Endothelial cell (in vitro differentiated cells): Measurements from ENCODE around the gene RASA1. TPM values are rescaled to one million over a fixed set of nuclear protein-coding genes. Genes with fewer than 3 reads are reported as not detected.

ENCODE experiments used
- DNase-seq: peaks from one replicate; pipeline ENCODE4 v3.0.0; 2021; ENCODE audit warnings: low spot score
- H3K27ac Mint-ChIP-seq: one replicate; pipeline ENCODE4 v1.8.0; 2021; ENCODE audit warnings: mixed read lengths, inconsistent platforms; ENCODE audit not compliant: unreplicated experiment
- H3K27me3 Mint-ChIP-seq: one replicate; pipeline ENCODE4 v1.8.0; 2021; ENCODE audit warnings: mild to moderate bottlenecking, moderate library complexity, mixed read lengths, inconsistent platforms; ENCODE audit not compliant: unreplicated experiment
- H3K36me3 Mint-ChIP-seq: one replicate; pipeline ENCODE4 v1.8.0; 2021; ENCODE audit warnings: mild to moderate bottlenecking, low read depth, mixed read lengths, inconsistent platforms; ENCODE audit not compliant: unreplicated experiment
- H3K4me1 Mint-ChIP-seq: one replicate; pipeline ENCODE4 v1.8.0; 2021; ENCODE audit warnings: mild to moderate bottlenecking, mixed read lengths, inconsistent platforms; ENCODE audit not compliant: unreplicated experiment
- H3K4me3 Mint-ChIP-seq: one replicate; pipeline ENCODE4 v1.8.0; 2021; ENCODE audit warnings: mild to moderate bottlenecking, mixed read lengths, inconsistent platforms; ENCODE audit not compliant: unreplicated experiment
- H3K9me3 Mint-ChIP-seq: one replicate; pipeline ENCODE4 v1.8.0; 2021; ENCODE audit warnings: mixed read lengths, inconsistent platforms; ENCODE audit not compliant: unreplicated experiment
- CTCF ChIP-seq: fragments of 200-600 bp; sonication (generic); IDR thresholded peaks from one replicate; pipeline ENCODE4 v1.5.0; 2021; ENCODE audit warnings: antibody characterized with exemption; ENCODE audit not compliant: unreplicated experiment
- total RNA-seq: library from RNA; stranded (reverse); fragmentation: NEBNext Ultra II Directional; extraction: Animal tissue kit (Norgen Biotek cat#: 25700); gene quantifications from one replicate; pipeline ENCODE4 v1.2.1, GENCODE V29; 2021; ENCODE audit not compliant: unreplicated experiment

Gene RASA1
- total RNA-seq, 1 donor from 2014 or later = 48.7 TPM

DNA sequence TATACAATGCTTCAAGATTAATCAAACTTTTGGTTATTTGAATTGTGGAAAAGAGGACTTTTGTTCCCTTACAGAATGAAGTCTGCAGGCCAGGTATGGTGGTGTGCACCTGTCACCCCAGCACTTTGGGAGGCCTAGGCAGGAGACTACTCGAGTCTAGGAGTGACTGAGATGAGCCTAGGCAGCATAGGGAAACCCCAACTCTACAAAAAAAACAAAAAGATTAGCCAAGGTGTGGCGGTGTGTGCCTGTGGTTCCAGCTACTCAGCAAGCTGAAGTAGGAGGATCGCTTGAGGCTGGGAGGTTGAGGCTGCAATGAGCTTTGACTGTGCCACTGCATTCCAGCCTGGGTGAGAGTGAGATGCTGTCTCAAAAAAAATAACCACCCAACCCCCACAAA is 135.7 kb downstream of the RASA1 start:
- DNase-seq = no peak
- no peak overlapping the region for H3K4me3 Mint-ChIP-seq
- H3K4me1 Mint-ChIP-seq = peaks cover 25% of the 10 kb centered on the region
- no peak overlapping the region for H3K27ac Mint-ChIP-seq
- H3K9me3 Mint-ChIP-seq = no peaks in the 10 kb centered on the region
- H3K27me3 Mint-ChIP-seq = no peaks in the 10 kb centered on the region
- no peak for TF ChIP-seq CTCF
- peaks cover 56% of the 10 kb centered on the region for H3K36me3 Mint-ChIP-seq

DNA sequence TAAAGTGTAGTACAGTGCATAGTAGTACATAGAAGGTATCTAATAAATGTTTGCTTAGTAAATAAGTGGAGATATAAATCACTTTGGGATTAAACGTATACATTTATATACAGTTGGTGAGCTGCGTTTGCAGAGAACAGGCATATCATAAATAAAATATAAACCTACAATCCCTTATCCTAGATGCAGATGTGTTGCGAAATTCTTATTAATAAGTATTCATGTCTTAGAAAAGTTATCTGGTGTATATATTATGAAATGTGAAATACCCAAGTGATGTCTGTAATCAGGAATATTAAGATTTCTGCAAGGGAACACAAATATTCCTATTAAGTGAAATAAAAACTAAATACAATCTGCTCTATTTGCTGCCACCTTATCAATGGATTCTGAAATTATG is 136.2 kb downstream of the RASA1 start:
- Mint-ChIP-seq H3K36me3 (peaks cover 61% of the 10 kb centered on the region), H3K4me3 (no peak overlapping the region), H3K27me3 (no peaks in the 10 kb centered on the region), H3K9me3 (no peaks in the 10 kb centered on the region), H3K27ac (no peak overlapping the region), H3K4me1 (peaks cover 28% of the 10 kb centered on the region)
- DNase-seq = no peak
- no peak for TF ChIP-seq CTCF

GRCh38 chr5:87404359-87404758 is 136.7 kb downstream of the RASA1 start:
- peaks cover 63% of the 10 kb centered on the region for H3K36me3 Mint-ChIP-seq
- H3K27me3 Mint-ChIP-seq = no peaks in the 10 kb centered on the region
- H3K9me3 Mint-ChIP-seq = no peaks in the 10 kb centered on the region
- peak overlapping the region; percentile 23 for H3K4me3 Mint-ChIP-seq
- peaks cover 32% of the 10 kb centered on the region for H3K4me1 Mint-ChIP-seq
- TF ChIP-seq CTCF = no peak
- DNase-seq = no peak
- H3K27ac Mint-ChIP-seq = no peak overlapping the region

GRCh38 chr5:87405472-87406155 is 137.9 kb downstream of the RASA1 start:
- Mint-ChIP-seq H3K36me3 (peaks cover 56% of the 10 kb centered on the region), H3K27me3 (no peaks in the 10 kb centered on the region), H3K4me3 (no peak overlapping the region), H3K9me3 (no peaks in the 10 kb centered on the region), H3K4me1 (peaks cover 32% of the 10 kb centered on the region), H3K27ac (peak overlapping the region; percentile 15)
- DNase-seq = no peak
- TF ChIP-seq CTCF = no peak

GRCh38 chr5:87408204-87408603 is 140.5 kb downstream of the RASA1 start:
- Mint-ChIP-seq H3K36me3 (peaks cover 48% of the 10 kb centered on the region), H3K27me3 (peaks cover 2% of the 10 kb centered on the region), H3K4me3 (no peak overlapping the region), H3K27ac (no peak overlapping the region), H3K9me3 (no peaks in the 10 kb centered on the region), H3K4me1 (peaks cover 43% of the 10 kb centered on the region)
- no peak for DNase-seq
- no peak for TF ChIP-seq CTCF
